IMR-90 (cell line): ENCODE data around the gene SLC22A5. TPM values are rescaled to one million over a fixed set of nuclear protein-coding genes. Genes with fewer than 3 reads are reported as not detected.

Experiments used
- ATAC-seq: fragments of 200-7000 bp; cut with Tn5 transposase; 2 replicates; pipeline ENCODE4 v1.9.1; 2020; ENCODE audit warnings: low read depth, mild to moderate bottlenecking, moderate library complexity
- BruUV-seq: library from RNA; stranded (reverse); fragments of 400-500 nt; replicated peaks from 2 replicates; lab custom pipeline; 2021; lab: Mats Ljungman, UMichigan
- CTCF ChIA-PET: fragments of 300-600 bp; formaldehyde crosslinking; extraction: SDS; loops from one replicate; lab custom pipeline; 2021; ENCODE audit warnings: antibody characterized with exemption; lab: Yijun Ruan, JAX
- POLR2A ChIA-PET: fragments of 300-600 bp; sonication (Branson Sonifier 250); formaldehyde crosslinking; loops from one replicate; lab custom pipeline; 2022; ENCODE audit warnings: antibody characterized with exemption; ENCODE audit not compliant: unreplicated experiment; lab: Charles Lee
- DNase-seq: peaks from one replicate; pipeline ENCODE4 v3.0.0; 2013
- H2AFZ ChIP-seq: replicated peaks from 2 replicates; pipeline ENCODE3; 2013; ENCODE audit warnings: low read length, mild to moderate bottlenecking; ENCODE audit not compliant: poor library complexity
- H2AK5ac ChIP-seq: 2 replicates; pipeline ENCODE4 v1.6.1; 2013; ENCODE audit warnings: low read depth, low read length, inconsistent platforms
- H2AK9ac ChIP-seq: replicated peaks from 2 replicates; pipeline ENCODE3; 2013; ENCODE audit warnings: mild to moderate bottlenecking, low read depth, low read length, moderate library complexity; ENCODE audit not compliant: poor library complexity
- H2BK120ac ChIP-seq: 2 replicates; pipeline ENCODE4 v1.6.1; 2013; ENCODE audit warnings: low read depth, low read length, inconsistent platforms
- H2BK15ac ChIP-seq: 3 replicates; pipeline ENCODE4 v1.6.1; 2013; ENCODE audit warnings: low read depth, low read length, inconsistent platforms
- H2BK20ac ChIP-seq: 2 replicates; pipeline ENCODE4 v1.6.1; 2013; ENCODE audit warnings: low read depth, mild to moderate bottlenecking, inconsistent platforms, low read length, moderate library complexity
- H2BK5ac ChIP-seq: 2 replicates; pipeline ENCODE4 v1.6.1; 2013; ENCODE audit warnings: mild to moderate bottlenecking, low read depth, low read length, inconsistent platforms; ENCODE audit not compliant: poor library complexity, severe bottlenecking
- H3K14ac ChIP-seq: replicated peaks from 2 replicates; pipeline ENCODE4 v1.6.1; 2013; ENCODE audit warnings: low read depth, low read length, inconsistent platforms
- H3K18ac ChIP-seq: 2 replicates; pipeline ENCODE4 v1.6.1; 2013; ENCODE audit warnings: low read depth, low read length, control low read depth
- H3K23ac ChIP-seq: 2 replicates; pipeline ENCODE4 v1.6.1; 2013; ENCODE audit warnings: low read depth, low read length, inconsistent platforms
- H3K27ac ChIP-seq: 2 replicates; pipeline ENCODE4 v1.5.1; 2013; ENCODE audit warnings: mild to moderate bottlenecking, control low read depth, low read length; ENCODE audit not compliant: insufficient read depth
- H3K27me3 ChIP-seq: 2 replicates; pipeline ENCODE4 v1.6.1; 2013; ENCODE audit warnings: low read length; ENCODE audit not compliant: control insufficient read depth, insufficient read depth
- H3K36me3 ChIP-seq: 2 replicates; pipeline ENCODE4 v1.6.1; 2013; ENCODE audit warnings: low read length, mixed read lengths; ENCODE audit not compliant: control insufficient read depth, insufficient read depth
- H3K4ac ChIP-seq: 2 replicates; pipeline ENCODE4 v1.6.1; 2013; ENCODE audit warnings: low read depth, low read length, inconsistent platforms
- H3K4me1 ChIP-seq: 2 replicates; pipeline ENCODE4 v1.6.1; 2013; ENCODE audit warnings: low read length, mixed read lengths; ENCODE audit not compliant: control insufficient read depth, insufficient read depth
- H3K4me2 ChIP-seq: 2 replicates; pipeline ENCODE4 v1.6.1; 2013; ENCODE audit warnings: low read depth, mild to moderate bottlenecking, control low read depth, low read length, moderate library complexity
- H3K4me3 ChIP-seq: 2 replicates; pipeline ENCODE4 v1.5.1; 2013; ENCODE audit warnings: low read depth, mild to moderate bottlenecking, control low read depth, low read length, moderate library complexity; ENCODE audit not compliant: insufficient read depth
- H3K56ac ChIP-seq: 2 replicates; pipeline ENCODE4 v1.6.1; 2013; ENCODE audit warnings: low read length, inconsistent platforms; ENCODE audit not compliant: insufficient read depth; ENCODE audit errors: extremely low read depth
- H3K79me1 ChIP-seq, 2 experiments: 2 replicates each; pipeline ENCODE4 v1.6.1; 2013; ENCODE audit warnings: low read length in 2 of 2, inconsistent platforms in 1 of 2, low read depth in 1 of 2
- H3K9ac ChIP-seq: 2 replicates; pipeline ENCODE4 v1.6.1; 2013; ENCODE audit warnings: low read depth, low read length, control low read depth
- H3K9me1 ChIP-seq: 2 replicates; pipeline ENCODE4 v1.6.1; 2013; ENCODE audit warnings: low read length, inconsistent platforms; ENCODE audit not compliant: insufficient read depth
- H3K9me3 ChIP-seq: 2 replicates; pipeline ENCODE4 v1.6.1; 2013; ENCODE audit warnings: low read length; ENCODE audit not compliant: control insufficient read depth, insufficient read depth
- H4K20me1 ChIP-seq: 2 replicates; pipeline ENCODE4 v1.6.1; 2013; ENCODE audit warnings: low read length, inconsistent platforms; ENCODE audit not compliant: insufficient read depth
- H4K5ac ChIP-seq: 2 replicates; pipeline ENCODE4 v1.6.1; 2013; ENCODE audit warnings: mild to moderate bottlenecking, low read depth, low read length, control low read depth
- H4K8ac ChIP-seq, 2 experiments: 2 replicates each; pipeline ENCODE4 v1.6.1; 2013; ENCODE audit warnings: low read depth in 2 of 2, low read length in 2 of 2, control low read depth in 1 of 2, inconsistent platforms in 1 of 2
- H4K91ac ChIP-seq: 2 replicates; pipeline ENCODE4 v1.6.1; 2013; ENCODE audit warnings: low read depth, low read length, inconsistent platforms; ENCODE audit not compliant: insufficient read depth
- BHLHE40 ChIP-seq: fragments of 150-350 bp; IDR thresholded peaks from 2 replicates; pipeline ENCODE4 v1.6.1; 2016; ENCODE audit warnings: mild to moderate bottlenecking, low read depth, low read length
- CEBPB ChIP-seq: IDR thresholded peaks from 2 replicates; pipeline ENCODE4 v1.6.1; 2012; ENCODE audit warnings: low read depth, low read length, improper control_type of control experiment
- CHD1 ChIP-seq: IDR thresholded peaks from 2 replicates; pipeline ENCODE4 v1.6.1; 2012; ENCODE audit warnings: low read depth, low read length, improper control_type of control experiment
- FOS ChIP-seq: fragments of 150-350 bp; IDR thresholded peaks from 2 replicates; pipeline ENCODE4 v1.6.1; 2016; ENCODE audit warnings: low read depth, low read length
- MAFK ChIP-seq: IDR thresholded peaks from 2 replicates; pipeline ENCODE4 v1.6.1; 2012; ENCODE audit warnings: low read depth, low read length, improper control_type of control experiment
- MAZ ChIP-seq: IDR thresholded peaks from 2 replicates; pipeline ENCODE4 v1.6.1; 2012; ENCODE audit warnings: low read depth, mild to moderate bottlenecking, low read length, improper control_type of control experiment, moderate library complexity, borderline replicate concordance
- MXI1 ChIP-seq: IDR thresholded peaks from 2 replicates; pipeline ENCODE4 v1.6.1; 2012; ENCODE audit warnings: low read depth, mild to moderate bottlenecking, low read length, moderate library complexity, borderline replicate concordance
- NFE2L2 ChIP-seq: fragments of 150-350 bp; IDR thresholded peaks from 2 replicates; pipeline ENCODE4 v1.6.1; 2016; ENCODE audit warnings: low read depth, mild to moderate bottlenecking, low read length
- POLR2A ChIP-seq: IDR thresholded peaks from 2 replicates; pipeline ENCODE4 v1.6.1; 2012; ENCODE audit warnings: mild to moderate bottlenecking, low read depth, low read length
- RAD21 ChIP-seq: IDR thresholded peaks from 2 replicates; pipeline ENCODE4 v1.6.1; 2012; ENCODE audit warnings: low read length, improper control_type of control experiment
- RCOR1 ChIP-seq: IDR thresholded peaks from 2 replicates; pipeline ENCODE4 v1.6.1; 2012; ENCODE audit warnings: mild to moderate bottlenecking, low read length, improper control_type of control experiment; ENCODE audit not compliant: insufficient replicate concordance
- RFX5 ChIP-seq: IDR thresholded peaks from 2 replicates; pipeline ENCODE4 v1.8.0; 2012; ENCODE audit warnings: low read depth, mild to moderate bottlenecking, low read length, moderate library complexity
- WGBS, 2 experiments: methylation state at CpG; one replicate each; pipeline versions ENCODE4 v1.1.5 to v1.1.7; 2013; ENCODE audit warnings: missing lambda C conversion rate in 2 of 2; ENCODE audit not compliant: insufficient read length in 1 of 2; ENCODE audit errors: extremely low coverage in 2 of 2; 5-methylcytosine and 5-hydroxymethylcytosine counted together
- dilution Hi-C: fragments of 300-500 bp; cut with HindIII; formaldehyde crosslinking; loops from one replicate; pipeline ENCODE4 v1.14.3; 2018; ENCODE audit warnings: low sequenced_read_pairs; ENCODE audit not compliant: unreplicated experiment
- in situ Hi-C: fragments of 300-500 bp; cut with MboI; formaldehyde crosslinking; loops from 3 replicates; pipeline ENCODE4 v1.14.3; 2019; ENCODE audit warnings: low sequenced_read_pairs, inconsistent platforms, mixed read lengths
- intact Hi-C: fragments of 100-400 bp; cut with micrococcal nuclease; formaldehyde crosslinking; loops from 2 replicates; pipeline ENCODE4 v1.10.0; 2022
- polyA plus RNA-seq, 3 experiments: library from polyadenylated mRNA; depleted of rRNA; stranded (reverse); fragments of >200 nt; gene quantifications; 2 replicates each; pipeline ENCODE4 v1.2.3, GENCODE V29; 2012; ENCODE audit warnings: low replicate concordance in 1 of 3
- total RNA-seq: library from RNA; depleted of rRNA; stranded (reverse); fragments of >200 nt; gene quantifications from 2 replicates; pipeline ENCODE4 v1.2.3, GENCODE V29; 2012
- TF ChIP-seq, protein P1 (sequence below): fragments of 150-350 bp; IDR thresholded peaks from 2 replicates; pipeline ENCODE4 v1.6.1; 2016; ENCODE audit warnings: low read depth, mild to moderate bottlenecking, low read length, moderate library complexity, borderline replicate concordance
- TF ChIP-seq, protein P2 (sequence below): fragments of 150-350 bp; IDR thresholded peaks from 2 replicates; pipeline ENCODE4 v1.6.1; 2017; ENCODE audit warnings: mild to moderate bottlenecking, antibody characterized with exemption, low read length, low read depth

The SLC22A5 gene
- total and polyA plus RNA-seq, 2 of the 4 experiments (the other 2 are of a cell fraction): 6.1 to 7.1 TPM

DNA sequence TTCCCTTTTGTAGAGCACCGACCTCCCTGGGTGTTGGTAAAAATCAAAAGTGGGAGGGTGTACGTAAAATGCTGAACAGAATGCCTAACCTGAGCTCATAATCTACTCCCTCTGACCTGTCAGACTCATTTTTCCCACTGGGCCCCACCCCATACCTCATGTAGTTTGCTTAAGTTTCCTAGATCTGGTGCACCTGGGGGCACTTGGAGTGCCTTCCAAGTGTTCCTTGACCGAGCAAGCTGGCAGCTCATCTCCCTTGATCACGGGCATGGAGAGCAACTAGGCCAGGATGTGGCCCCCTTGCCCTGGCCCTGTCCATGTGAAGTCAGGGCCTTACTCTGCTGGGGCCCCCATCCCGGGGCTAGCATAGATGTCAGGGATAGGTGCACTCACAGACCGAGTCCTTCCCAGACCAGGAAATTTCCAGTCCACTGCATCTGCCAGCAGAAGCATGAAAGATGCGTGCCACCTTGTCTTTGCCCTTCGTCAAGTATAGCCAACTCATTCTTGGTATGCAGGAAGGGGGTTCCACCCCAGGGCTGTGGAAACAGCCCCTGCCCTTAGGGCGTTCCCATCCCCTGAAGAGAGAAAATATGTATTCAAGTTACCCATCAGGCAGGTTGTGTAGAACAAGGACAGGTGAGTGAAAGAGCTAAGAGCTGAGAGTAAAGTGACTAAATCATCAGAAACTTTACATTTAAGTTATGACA is 41.9 kb downstream of the SLC22A5 start:
- peak overlapping the region; percentile 83 for H4K5ac ChIP-seq
- H4K91ac ChIP-seq: peak overlapping the region; percentile 89
- peaks cover 7% of the 10 kb centered on the region for H3K9me1 ChIP-seq
- no peaks in the 10 kb centered on the region for H3K36me3 ChIP-seq
- peak overlapping the region; percentile 95 for H3K4ac ChIP-seq
- H3K14ac ChIP-seq: peak overlapping the region; percentile 93
- TF ChIP-seq POLR2A (no peak), MAZ (no peak), MAFK (no peak), RFX5 (no peak), CHD1 (no peak), NFE2L2 (no peak), RCOR1 (no peak), CEBPB (no peak), FOS (no peak), BHLHE40 (no peak), RAD21 (no peak), MXI1 (no peak)
- TF ChIP-seq, protein P1, sequence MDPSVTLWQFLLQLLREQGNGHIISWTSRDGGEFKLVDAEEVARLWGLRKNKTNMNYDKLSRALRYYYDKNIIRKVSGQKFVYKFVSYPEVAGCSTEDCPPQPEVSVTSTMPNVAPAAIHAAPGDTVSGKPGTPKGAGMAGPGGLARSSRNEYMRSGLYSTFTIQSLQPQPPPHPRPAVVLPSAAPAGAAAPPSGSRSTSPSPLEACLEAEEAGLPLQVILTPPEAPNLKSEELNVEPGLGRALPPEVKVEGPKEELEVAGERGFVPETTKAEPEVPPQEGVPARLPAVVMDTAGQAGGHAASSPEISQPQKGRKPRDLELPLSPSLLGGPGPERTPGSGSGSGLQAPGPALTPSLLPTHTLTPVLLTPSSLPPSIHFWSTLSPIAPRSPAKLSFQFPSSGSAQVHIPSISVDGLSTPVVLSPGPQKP: no peak
- TF ChIP-seq, protein P2, sequence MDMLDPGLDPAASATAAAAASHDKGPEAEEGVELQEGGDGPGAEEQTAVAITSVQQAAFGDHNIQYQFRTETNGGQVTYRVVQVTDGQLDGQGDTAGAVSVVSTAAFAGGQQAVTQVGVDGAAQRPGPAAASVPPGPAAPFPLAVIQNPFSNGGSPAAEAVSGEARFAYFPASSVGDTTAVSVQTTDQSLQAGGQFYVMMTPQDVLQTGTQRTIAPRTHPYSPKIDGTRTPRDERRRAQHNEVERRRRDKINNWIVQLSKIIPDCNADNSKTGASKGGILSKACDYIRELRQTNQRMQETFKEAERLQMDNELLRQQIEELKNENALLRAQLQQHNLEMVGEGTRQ: no peak
- peak overlapping the region; percentile 77 to 98 for H4K8ac ChIP-seq
- peak overlapping the region; percentile 82 for H3K9ac ChIP-seq
- H2BK120ac ChIP-seq: peak overlapping the region; percentile 93
- peaks cover 15% of the 10 kb centered on the region for H3K4me1 ChIP-seq
- DNase-seq (no peak), ATAC-seq (no peak)
- peak overlapping the region; percentile 79 for H2BK5ac ChIP-seq
- H3K4me3 ChIP-seq: peak overlapping the region; percentile 66
- H3K4me2 ChIP-seq: peak overlapping the region; percentile 90
- no peaks in the 10 kb centered on the region for H4K20me1 ChIP-seq
- in situ Hi-C loops (no loop called here), dilution Hi-C loops (no loop called here), intact Hi-C loops (no loop called here)
- peak overlapping the region; percentile 96 for H2AFZ ChIP-seq
- WGBS, 2 experiments: no CpG with 5 or more reads among the region's 9 CpGs
- H3K79me1 ChIP-seq: peaks cover 11 to 34% of the 10 kb centered on the region in 2 experiments
- H2BK20ac ChIP-seq: peak overlapping the region; percentile 91
- POLR2A ChIA-PET: interaction anchor here (1.0 kb wide), 1 partner anchor 80 kb away, joined by 3 read pairs; the partner anchor contains the start of gene IRF1
- H3K23ac ChIP-seq: peak overlapping the region; percentile 85
- CTCF ChIA-PET: interaction anchor here (0.5 kb wide), 1 partner anchor 55 kb away, joined by 5 read pairs; no protein-coding TSS in a partner anchor
- peak overlapping the region; percentile 61; the same call in 1 of the 2 replicates for H3K56ac ChIP-seq
- BruUV-seq: no TSS peak
- no peaks in the 10 kb centered on the region for H3K27me3 ChIP-seq
- H3K18ac ChIP-seq: peak overlapping the region; percentile 78
- no peaks in the 10 kb centered on the region for H3K9me3 ChIP-seq
- peak overlapping the region; percentile 98 for H2AK9ac ChIP-seq
- peak overlapping the region; percentile 50; the same call in 2 of the 3 replicates for H2BK15ac ChIP-seq
- H2AK5ac ChIP-seq: peak overlapping the region; percentile 82
- peak overlapping the region; percentile 74 for H3K27ac ChIP-seq
